MCF 10A (cell line): ENCODE measurements around the gene PCP2. TPM values are rescaled to one million over a fixed set of nuclear protein-coding genes. Genes with fewer than 3 reads are reported as not detected.
A peak's percentile ranks its signal among the peaks of the same experiment; 100 is the strongest.

Experiments
- Bru-seq: library from RNA; stranded (reverse); fragments of 400-500 nt; gene quantifications from one replicate; lab custom pipeline; 2021; lab: Mats Ljungman, UMichigan
- BruChase-seq, 2 experiments: library from RNA; stranded (reverse); fragments of 400-500 nt; gene quantifications; one replicate each; lab custom pipeline; 2021; lab: Mats Ljungman, UMichigan
- BruUV-seq: library from RNA; stranded (reverse); fragments of 400-500 nt; replicated peaks from 2 replicates; lab custom pipeline; 2021; lab: Mats Ljungman, UMichigan
- CTCF ChIA-PET: fragments of 300-600 bp; sonication (Branson Sonifier 250); formaldehyde crosslinking; extraction: SDS; loops from one replicate; lab custom pipeline; 2021; ENCODE audit warnings: antibody characterized with exemption, inconsistent platforms; lab: Yijun Ruan, JAX
- POLR2A ChIA-PET: fragments of 300-600, 350-650 bp; sonication (Branson Sonifier 250); formaldehyde crosslinking; extraction: SDS; loops from one replicate; lab custom pipeline; 2020; ENCODE audit warnings: antibody characterized with exemption, inconsistent platforms; lab: Yijun Ruan, JAX
- DNase-seq: peaks from one replicate; pipeline ENCODE4 v3.0.0-alpha.2; 2018; ENCODE audit not compliant: unreplicated experiment
- H3K27ac Mint-ChIP-seq: one replicate; pipeline ENCODE4 v1.8.0; 2022; ENCODE audit warnings: mild to moderate bottlenecking, low read depth, mixed read lengths; ENCODE audit not compliant: unreplicated experiment
- H3K27me3 Mint-ChIP-seq: one replicate; pipeline ENCODE4 v1.8.0; 2022; ENCODE audit warnings: mixed read lengths; ENCODE audit not compliant: insufficient read depth, unreplicated experiment
- H3K36me3 Mint-ChIP-seq: one replicate; pipeline ENCODE4 v1.8.0; 2022; ENCODE audit warnings: mild to moderate bottlenecking, moderate library complexity, mixed read lengths; ENCODE audit not compliant: insufficient read depth, unreplicated experiment
- H3K4me1 Mint-ChIP-seq: one replicate; pipeline ENCODE4 v1.8.0; 2022; ENCODE audit warnings: mixed read lengths; ENCODE audit not compliant: insufficient read depth, unreplicated experiment
- H3K4me3 Mint-ChIP-seq: one replicate; pipeline ENCODE4 v1.8.0; 2022; ENCODE audit warnings: mild to moderate bottlenecking, moderate library complexity, mixed read lengths; ENCODE audit not compliant: unreplicated experiment
- H3K9me3 Mint-ChIP-seq: one replicate; pipeline ENCODE4 v1.8.0; 2022; ENCODE audit warnings: mixed read lengths; ENCODE audit not compliant: unreplicated experiment
- intact Hi-C: fragments of 100-400 bp; cut with micrococcal nuclease; formaldehyde crosslinking; loops from 2 replicates; pipeline ENCODE4 v1.14.1; 2022
- long read RNA-seq: library from polyadenylated mRNA; stranded (forward); transcript quantifications from one replicate; pipeline ENCODE4 v2.0.0, GENCODE V29; 2022
- total RNA-seq: library from RNA; stranded (reverse); gene quantifications from 2 replicates; pipeline ENCODE4 v1.2.3, GENCODE V29; 2022
- TF ChIP-seq, protein P1 (sequence below): fragments of 200-600 bp; IDR thresholded peaks from one replicate; pipeline ENCODE4 v1.8.0; 2022; ENCODE audit warnings: antibody characterized with exemption, mild to moderate bottlenecking; ENCODE audit not compliant: unreplicated experiment

PCP2 gene
- total RNA-seq: not detected in 2 replicates
- Bru-seq, nascent RNA: percentile 17 among the genes with signal in this experiment
- percentile 27 among the genes with signal in this experiment for BruChase-seq, experiment 1, labeled RNA remaining after a 6-hour chase
- percentile 17 among the genes with signal in this experiment for BruChase-seq, experiment 2, labeled RNA remaining after a 2-hour chase
- long read RNA-seq: 0 reads

DNA sequence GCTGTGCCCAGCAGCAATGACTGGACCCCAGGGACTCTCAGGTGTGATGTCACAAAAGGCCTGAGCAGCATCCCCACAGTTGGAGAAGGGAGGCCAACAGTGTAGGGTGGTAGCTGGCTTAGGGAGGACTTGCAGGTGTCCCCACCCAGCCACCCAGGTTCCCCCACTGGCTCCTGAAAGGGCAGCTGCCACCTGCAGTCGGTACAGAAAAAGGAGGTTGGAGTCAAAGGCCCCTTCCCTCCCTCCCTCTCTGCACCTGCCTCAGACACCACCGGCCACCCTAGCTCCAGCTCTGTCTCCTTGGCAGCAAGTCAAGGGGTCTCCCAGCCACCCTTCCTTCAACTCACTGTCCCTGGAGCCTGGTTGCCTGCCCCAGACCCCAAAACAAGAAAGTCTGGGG lies at the start of gene PCP2:
Gene PCP2 (minus strand): TSS at position 22 of the 400 bp plus-strand sequence. CDS start 262 bp downstream, outside the sequence.
- peaks cover 21% of the 10 kb centered on the region for H3K36me3 Mint-ChIP-seq
- POLR2A ChIA-PET: interaction anchor here (0.7 kb wide), 1 partner anchor 241 kb away, joined by 3 read pairs; no protein-coding TSS in a partner anchor
- intact Hi-C loops: no loop called here
- no peak within 1 kb of the TSS for H3K4me3 Mint-ChIP-seq
- peaks cover 18% of the 10 kb centered on the region for H3K4me1 Mint-ChIP-seq
- H3K9me3 Mint-ChIP-seq: no peaks in the 10 kb centered on the region
- BruUV-seq: no TSS peak
- CTCF ChIA-PET: interaction anchor here (0.7 to 1.1 kb wide), 3 partner anchors 47 to 67 kb away, joined by 3 to 4 read pairs (median 3); partner anchors contain the start of gene TRAPPC5
- no peak within 1 kb of the TSS for H3K27ac Mint-ChIP-seq
- TF ChIP-seq, protein P1, sequence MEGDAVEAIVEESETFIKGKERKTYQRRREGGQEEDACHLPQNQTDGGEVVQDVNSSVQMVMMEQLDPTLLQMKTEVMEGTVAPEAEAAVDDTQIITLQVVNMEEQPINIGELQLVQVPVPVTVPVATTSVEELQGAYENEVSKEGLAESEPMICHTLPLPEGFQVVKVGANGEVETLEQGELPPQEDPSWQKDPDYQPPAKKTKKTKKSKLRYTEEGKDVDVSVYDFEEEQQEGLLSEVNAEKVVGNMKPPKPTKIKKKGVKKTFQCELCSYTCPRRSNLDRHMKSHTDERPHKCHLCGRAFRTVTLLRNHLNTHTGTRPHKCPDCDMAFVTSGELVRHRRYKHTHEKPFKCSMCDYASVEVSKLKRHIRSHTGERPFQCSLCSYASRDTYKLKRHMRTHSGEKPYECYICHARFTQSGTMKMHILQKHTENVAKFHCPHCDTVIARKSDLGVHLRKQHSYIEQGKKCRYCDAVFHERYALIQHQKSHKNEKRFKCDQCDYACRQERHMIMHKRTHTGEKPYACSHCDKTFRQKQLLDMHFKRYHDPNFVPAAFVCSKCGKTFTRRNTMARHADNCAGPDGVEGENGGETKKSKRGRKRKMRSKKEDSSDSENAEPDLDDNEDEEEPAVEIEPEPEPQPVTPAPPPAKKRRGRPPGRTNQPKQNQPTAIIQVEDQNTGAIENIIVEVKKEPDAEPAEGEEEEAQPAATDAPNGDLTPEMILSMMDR: no peak
- no peak for DNase-seq
- no peaks in the 10 kb centered on the region for H3K27me3 Mint-ChIP-seq

DNA sequence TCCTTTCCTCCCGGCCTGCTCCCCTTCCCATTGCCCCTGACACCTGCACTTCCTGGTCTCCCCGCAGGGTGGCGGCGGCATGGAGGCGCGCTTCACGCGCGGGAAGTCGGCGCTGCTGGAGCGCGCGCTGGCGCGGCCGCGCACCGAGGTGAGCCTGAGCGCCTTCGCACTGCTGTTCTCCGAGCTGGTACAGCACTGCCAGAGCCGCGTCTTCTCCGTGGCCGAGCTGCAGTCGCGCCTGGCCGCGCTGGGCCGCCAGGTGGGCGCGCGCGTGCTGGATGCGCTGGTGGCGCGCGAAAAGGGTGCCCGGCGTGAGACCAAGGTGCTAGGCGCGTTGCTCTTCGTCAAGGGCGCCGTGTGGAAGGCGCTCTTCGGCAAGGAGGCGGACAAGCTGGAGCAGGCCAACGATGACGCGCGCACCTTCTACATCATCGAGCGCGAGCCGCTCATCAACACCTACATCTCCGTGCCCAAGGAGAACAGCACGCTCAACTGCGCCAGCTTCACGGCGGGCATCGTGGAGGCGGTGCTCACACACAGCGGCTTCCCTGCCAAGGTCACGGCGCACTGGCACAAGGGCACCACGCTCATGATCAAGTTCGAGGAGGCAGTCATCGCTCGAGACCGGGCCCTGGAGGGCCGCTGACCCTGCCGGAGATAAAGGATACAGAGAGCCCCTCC lies 48.8 kb upstream of the PCP2 start:
- intact Hi-C loops: no loop called here
- Mint-ChIP-seq H3K36me3 (peaks cover 31% of the 10 kb centered on the region), H3K4me1 (peaks cover 14% of the 10 kb centered on the region), H3K27ac (no peak overlapping the region), H3K9me3 (no peaks in the 10 kb centered on the region), H3K4me3 (peak overlapping the region; percentile 84), H3K27me3 (no peaks in the 10 kb centered on the region)
- POLR2A ChIA-PET: no interaction called here
- BruUV-seq: TSS peak; percentile 88
- TF ChIP-seq, protein P1: no peak
- no peak for DNase-seq
- CTCF ChIA-PET: interaction anchor here (0.9 to 2.8 kb wide), 3 partner anchors 114 to 119 kb away, joined by 4 to 26 read pairs (median 9); no protein-coding TSS in a partner anchor

DNA sequence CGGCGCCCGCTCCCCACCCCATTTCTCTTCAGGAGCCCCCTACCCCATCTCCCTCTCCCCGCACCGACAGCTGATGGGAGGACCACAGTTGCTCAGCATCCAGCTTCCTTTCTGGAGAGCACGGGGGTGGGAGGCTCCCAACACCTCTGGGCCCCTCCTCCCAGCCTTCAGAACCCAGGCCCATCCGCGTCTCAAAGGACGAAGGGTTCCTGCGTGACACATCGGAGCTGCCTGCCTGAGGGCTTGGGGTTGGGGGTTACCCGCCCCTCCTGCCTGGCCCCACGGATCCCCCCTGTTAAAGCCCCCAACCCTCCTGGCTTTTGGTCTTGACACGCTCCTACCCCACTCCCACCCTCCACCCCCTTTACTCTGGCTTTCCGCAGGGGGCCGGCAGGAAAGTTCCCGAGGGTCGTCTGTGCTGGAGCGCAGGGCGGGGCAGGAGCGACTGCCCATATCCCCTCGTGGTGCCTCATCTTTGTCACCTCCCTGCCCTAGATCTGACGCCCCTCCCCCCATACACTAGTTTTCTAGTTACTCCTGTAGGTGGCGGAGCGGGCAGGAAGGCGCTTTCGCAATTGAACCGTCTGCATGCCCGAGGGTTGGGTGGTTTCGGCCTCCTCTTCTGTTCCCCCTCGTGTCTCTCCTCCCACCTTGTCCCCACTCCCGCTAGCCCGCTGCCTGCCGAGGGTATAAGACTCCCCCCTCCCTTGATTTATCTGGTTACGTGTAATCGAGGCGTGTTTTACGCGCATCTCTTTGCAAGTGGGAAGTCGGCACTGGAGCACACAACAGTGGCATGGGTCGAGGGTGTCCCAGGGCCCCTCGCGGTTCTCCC lies 48.0 kb upstream of the PCP2 start:
- Mint-ChIP-seq H3K27me3 (no peaks in the 10 kb centered on the region), H3K4me3 (peak overlapping the region; percentile 84), H3K27ac (peak overlapping the region; percentile 66), H3K4me1 (peaks cover 14% of the 10 kb centered on the region), H3K36me3 (peaks cover 31% of the 10 kb centered on the region), H3K9me3 (no peaks in the 10 kb centered on the region)
- TF ChIP-seq, protein P1: peak; percentile 41
- intact Hi-C loops: loop anchor here (1.0 kb wide), 1 partner anchor 118 kb away; no protein-coding TSS in a partner anchor
- DNase-seq: peak; percentile 86
- BruUV-seq: no TSS peak
- ChIA-PET POLR2A (interaction anchor here (0.6 to 2.2 kb wide), 16 partner anchors 12 to 327 kb away, joined by 3 to 27 read pairs (median 4); partner anchors contain the start of genes PET100 and XAB2), CTCF (interaction anchor here (0.6 to 2.8 kb wide), 60 partner anchors 7 to 1831 kb away, joined by 3 to 31 read pairs (median 4); partner anchors contain the start of genes ALKBH7, CAMSAP3, CD209 and CLEC4M)
